SKM-1 (cell line): ENCODE data around the gene HDC.

Experiments
- DNase-seq: peaks from one replicate; lab custom pipeline; 2025; ENCODE audit not compliant: unreplicated experiment; lab: John Stamatoyannopoulos, UW

Gene HDC

GRCh38 chr15:50227076-50227475, 38.5 kb downstream of the HDC start:
- no peak for DNase-seq

GRCh38 chr15:50225938-50226337, 39.6 kb downstream of the HDC start:
- no peak for DNase-seq

- DNase-seq = no peak
Observed at GRCh38 chr15:50225057-50225456, 40.5 kb downstream of the HDC start.

GRCh38 chr15:50224606-50225005, 40.9 kb downstream of the HDC start:
- no peak for DNase-seq

- no peak for DNase-seq
Observed at GRCh38 chr15:50222181-50222580, 43.3 kb downstream of the HDC start.

GRCh38 chr15:50219820-50220219, 45.7 kb downstream of the HDC start:
- no peak for DNase-seq

GRCh38 chr15:50218691-50219090, 46.8 kb downstream of the HDC start:
- no peak for DNase-seq

GRCh38 chr15:50218291-50218690, 47.2 kb downstream of the HDC start:
- no peak for DNase-seq

- DNase-seq = no peak
Observed at GRCh38 chr15:50210462-50211157, 54.9 kb downstream of the HDC start.

GRCh38 chr15:50209809-50210208, 55.7 kb downstream of the HDC start:
- DNase-seq = no peak

- DNase-seq = no peak
Observed at GRCh38 chr15:50206020-50206419, 59.5 kb downstream of the HDC start.

GRCh38 chr15:50202003-50202402, 63.5 kb downstream of the HDC start:
- no peak for DNase-seq

- DNase-seq = no peak
Observed at GRCh38 chr15:50192926-50193620, 72.5 kb downstream of the HDC start.

- no peak for DNase-seq
Observed at GRCh38 chr15:50192164-50192563, 73.4 kb downstream of the HDC start.
